HG02642 (cell line): ENCODE measurements around the gene PKP2.

Experiments used
- ATAC-seq: cut with Tn5 transposase; IDR thresholded peaks from one replicate; pipeline ENCODE4 v1.9.1; 2021; ENCODE audit warnings: mild to moderate bottlenecking; ENCODE audit not compliant: unreplicated experiment, poor library complexity

PKP2 gene

DNA sequence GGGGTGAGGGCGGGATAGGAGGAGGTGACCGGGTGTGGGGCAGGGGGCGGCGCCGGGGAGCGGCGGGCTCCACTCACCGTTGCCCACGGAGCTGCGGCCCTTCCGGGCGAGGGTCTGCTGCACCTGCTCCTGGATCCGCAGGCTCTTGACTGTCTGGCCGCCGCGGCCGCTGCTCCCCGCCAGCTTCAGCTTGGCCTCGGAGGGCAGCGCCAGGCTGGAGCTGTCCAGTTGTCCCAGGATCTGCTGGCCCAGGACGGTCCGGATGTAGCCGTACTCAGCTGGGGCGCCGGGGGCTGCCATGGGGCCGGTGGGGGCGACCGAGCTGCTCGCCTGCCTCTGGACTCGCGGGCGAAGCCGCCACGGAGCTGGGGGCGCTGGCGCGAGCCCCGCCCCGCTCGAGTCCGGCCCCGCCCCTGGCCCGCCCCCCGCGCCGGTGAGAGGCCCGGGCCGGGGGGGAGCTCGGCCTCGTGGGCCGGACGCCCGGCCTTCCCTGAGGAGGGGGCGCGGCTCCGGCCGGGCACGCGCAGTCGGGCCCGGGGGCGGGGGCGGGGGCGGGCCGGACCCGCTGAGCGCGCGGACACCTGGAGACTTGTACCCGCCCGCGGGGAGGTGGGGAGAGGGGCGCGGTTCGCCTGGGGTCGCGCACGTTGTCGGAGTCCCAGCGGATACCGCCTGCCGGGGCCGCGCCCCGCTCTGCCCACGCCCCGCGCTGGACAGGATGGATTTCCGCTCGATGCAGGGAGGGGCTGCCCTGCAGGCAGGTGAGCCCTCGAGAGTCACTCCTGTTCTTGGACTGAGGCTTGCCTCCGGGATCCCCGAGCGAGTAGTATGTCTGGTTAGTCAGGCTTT, at the start of gene PKP2:
PKP2 (minus strand) TSS at position 346 of the 849 bp plus-strand sequence; CDS start at position 300, 46 bp downstream.
- peak; percentile 71 for ATAC-seq

DNA sequence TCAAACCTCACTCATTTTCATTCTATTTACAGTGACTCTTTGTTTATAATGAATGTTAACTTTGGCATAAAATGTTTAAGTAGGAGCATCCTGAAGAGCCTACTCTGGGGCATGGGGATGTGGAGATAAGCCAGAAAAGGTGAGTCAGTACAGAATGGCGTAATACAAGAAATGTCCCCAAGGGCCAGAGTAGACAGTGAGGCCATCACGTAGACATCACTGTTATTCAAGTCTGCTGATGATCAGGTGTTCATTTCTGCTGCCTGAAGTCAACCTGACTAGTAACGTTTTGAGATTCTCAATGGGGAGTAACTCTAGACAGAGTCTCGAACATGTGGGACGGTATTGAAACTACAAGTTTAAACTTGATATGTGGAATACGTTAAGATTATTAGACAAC, 47.6 kb upstream of the PKP2 start:
- ATAC-seq, result no peak

DNA sequence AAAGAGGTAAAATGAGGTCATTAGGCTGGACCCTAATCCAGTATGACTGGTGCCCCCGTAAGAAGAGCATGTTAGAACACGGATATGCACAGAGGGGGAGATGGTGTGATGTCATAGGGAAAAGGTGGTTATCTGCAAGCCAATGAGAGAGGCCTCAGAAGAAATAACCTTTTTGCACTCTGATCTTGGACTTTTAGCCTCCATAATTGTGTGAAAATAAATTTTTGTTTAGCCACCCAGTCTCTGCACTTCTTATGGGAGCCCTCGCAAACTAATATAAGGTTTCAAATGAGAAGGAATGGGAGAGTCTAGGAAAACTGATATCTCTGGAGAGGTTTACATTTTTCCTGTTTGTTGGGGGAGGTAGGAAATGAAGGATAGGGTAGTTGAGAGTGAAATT, 43.2 kb upstream of the PKP2 start:
- ATAC-seq, result no peak

DNA sequence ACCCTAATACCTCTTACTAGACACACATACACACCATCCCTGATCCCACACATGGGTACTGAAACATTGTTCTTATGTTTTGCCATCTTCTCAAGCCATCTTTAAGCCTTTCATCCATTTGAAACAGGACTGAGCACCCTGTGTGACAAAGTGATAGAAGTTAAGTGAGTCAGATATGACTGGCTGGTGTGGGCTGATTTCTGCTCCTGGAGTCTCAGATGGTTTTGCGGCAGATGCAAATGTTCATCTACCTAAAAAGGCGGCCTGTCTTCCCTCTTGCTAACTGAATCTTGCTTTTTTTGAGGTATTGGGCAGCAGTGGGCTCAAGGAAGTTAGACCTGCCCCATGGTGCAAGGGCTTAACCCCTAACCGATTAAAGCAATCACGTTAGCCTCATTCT, 30.4 kb upstream of the PKP2 start:
- no peak for ATAC-seq

DNA sequence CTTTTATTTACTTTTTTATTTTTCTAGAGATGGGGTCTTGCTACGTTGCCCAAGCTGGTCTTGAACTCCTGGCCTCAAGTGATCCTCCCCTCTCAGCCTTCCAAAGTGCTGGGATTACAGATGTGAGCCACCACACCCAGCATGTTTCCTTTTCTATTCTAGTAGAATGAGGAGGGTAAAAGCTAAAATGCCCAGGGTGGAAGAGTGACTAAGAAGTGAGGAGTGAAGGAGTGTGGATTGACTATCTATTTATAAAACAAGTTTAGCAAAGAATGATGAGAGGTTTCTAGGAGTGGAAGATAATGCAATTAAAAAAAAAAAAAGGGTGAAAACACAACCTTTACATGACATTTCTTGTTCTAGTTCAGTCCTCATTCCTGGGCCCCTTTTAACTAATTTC, 29.8 kb upstream of the PKP2 start:
- no peak for ATAC-seq

DNA sequence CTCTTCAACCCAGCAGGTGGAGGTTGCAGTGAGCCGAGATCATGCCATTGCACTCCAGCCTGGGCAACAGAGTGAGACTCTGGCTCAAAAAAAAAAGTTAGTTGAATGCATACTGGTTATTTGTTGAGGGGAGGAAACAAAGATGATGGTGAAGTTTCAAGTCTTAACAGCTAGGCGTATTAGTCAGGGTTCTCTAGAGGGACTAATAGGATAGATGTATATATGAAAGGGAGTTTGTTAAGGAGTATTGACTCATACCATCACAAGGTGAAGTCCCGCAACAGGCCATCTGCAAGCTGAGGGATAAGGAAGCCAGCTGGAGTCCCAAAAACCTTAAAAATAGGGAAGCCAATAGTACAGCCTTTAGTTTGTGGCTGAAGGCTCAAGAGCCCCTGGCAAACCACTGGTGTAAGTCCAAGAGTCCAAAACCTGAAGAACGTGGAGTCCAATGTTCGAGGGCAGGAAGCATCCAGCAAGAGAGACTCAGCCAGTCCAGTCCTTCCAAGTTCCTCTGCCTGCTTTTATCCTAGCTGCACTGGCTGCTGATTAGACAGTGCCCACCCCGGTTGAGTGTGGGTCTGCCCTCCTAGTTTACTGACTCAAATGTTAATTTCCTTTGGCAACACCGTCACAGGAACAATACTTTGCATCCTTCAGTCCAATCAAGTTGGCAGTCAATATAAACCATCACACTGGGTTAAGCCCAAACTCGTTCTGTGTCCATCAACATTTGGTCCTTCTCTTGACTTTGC, 26.1 kb upstream of the PKP2 start:
- ATAC-seq, result no peak

DNA sequence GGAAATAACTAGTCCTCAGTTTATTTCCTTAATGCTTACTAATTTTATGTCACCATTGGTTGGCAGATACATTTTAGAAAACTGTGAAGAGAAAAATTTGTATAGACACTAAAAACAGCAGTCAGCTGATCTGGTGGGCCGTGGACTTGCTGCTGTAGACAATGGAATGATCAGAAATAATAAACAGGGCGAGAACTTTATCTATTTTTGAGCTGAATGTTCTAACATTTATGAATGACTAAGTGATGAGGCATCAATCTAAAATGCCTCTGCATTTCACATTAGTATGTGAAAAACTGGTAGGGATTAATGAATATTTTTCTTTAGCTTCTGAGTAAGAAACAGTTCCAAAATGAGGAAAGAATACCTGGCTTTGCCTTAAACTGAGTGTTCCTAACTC, 24.8 kb upstream of the PKP2 start:
- no peak for ATAC-seq

DNA sequence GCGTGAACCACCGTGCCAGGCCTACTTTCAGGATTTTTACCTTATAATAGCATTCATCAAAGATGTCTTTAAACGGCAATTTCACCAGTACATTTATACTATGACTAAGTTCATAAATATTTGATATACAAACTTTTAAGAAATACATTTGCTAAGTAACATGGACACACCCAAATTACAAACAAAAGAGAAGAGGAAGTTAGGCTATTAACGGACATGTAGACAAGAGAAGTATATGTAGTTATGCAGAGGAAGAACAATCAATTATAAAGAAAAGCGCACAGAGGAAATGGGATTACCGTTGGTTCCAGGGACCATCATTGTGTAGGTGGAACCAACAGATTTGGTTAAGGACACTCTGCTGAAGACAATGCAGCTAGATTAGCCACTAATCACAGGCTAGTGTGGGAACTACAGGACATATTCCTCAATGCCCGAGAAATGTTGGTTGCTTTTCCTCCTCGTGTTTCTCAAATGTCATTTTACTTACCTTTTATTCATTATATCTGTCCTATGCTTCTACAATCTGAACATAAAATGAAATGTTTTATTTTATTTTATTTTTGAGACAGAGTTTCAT, 24.0 kb upstream of the PKP2 start:
- no peak for ATAC-seq

DNA sequence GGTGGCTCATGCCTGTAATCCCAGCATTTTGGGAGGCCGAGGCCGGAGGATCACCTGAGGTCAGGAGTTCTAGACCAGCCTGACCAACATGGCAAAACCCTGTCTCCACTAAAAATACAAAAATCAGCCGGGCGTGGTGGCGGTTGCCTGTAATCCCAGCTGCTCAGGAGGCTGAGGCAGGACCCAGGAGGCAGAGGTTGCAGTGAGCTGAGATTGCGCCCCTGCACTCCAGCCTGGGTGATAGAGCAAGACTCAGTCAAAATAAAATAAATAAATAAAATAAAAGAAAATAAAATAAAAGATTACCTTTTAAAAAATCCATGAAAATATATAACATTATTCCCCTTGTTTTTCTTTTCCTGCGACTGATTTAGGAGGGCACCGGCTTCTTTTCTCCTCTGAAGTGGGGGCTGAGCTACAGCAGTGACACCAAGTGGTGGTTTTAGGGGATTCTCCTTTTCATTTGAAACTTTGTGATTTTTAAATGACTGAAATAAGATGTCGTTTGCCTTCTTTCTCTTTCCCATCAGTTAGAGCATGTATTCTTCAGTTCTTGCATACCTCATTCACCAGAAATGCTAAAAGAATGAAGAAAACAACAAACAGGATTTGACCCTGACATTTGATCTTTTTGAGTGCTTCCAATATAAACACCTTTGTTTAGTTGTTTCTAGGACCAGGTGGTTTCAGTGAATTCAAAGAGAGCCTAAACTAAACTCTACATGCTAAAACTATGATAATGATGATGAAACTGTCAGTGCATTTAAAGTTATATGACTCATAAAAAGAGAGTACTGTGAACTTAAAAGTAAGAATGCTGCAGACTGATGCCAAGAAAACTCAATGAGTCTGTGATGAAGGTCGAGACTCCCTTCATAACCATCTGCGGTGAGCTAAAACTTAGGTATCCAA, 22.6 kb upstream of the PKP2 start:
- ATAC-seq, result no peak

DNA sequence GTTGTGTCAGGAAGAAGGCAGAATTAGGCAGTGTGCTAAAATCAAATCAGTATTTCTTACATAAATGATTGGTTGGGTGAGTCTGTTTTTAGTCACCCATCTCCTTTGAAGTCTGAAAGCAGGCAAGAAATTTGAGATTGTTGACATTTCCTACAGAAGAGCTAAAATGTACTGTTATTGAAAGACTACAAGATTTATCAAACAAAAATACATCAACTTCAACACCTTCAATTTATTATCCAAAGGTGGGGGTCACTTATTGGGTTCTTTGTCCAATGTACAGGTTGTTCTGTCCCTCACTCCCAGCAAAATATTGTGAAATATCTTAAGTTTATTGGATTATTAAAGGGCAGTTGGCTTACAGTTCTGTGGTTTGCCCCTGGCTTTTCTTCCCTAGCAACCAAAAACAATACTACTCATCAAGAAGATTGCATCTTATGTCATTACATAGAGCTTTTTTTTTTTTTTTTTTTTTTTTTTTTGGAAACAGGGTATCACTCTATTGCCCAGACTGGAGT, 20.6 kb upstream of the PKP2 start:
- ATAC-seq, result no peak

DNA sequence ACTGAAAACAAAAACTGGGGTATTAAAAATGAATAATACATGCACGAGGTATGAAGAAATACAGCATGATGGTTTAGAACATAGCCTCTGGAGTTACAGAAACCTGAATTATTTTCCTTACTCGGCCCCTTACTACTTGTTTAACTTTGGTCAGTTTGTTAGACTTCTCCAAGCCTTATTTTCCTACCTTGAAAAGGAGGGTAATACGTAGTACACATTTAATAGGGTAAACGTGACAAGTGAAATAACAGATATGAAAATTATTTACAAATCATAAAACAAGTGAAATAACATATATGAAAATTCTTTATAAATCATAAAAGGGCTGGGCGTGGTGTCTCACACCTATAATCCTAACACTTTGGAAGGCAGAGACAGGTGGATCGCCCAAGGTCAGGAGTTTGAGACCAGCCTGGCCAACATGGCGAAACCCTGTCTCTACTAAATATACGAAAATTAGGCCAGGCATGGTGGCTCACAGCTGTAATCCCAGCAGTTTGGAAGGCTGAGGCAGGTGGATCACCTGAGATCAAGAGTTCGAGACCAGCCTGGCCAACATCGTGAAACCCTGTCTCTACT, 11.4 kb upstream of the PKP2 start:
- ATAC-seq, result no peak

DNA sequence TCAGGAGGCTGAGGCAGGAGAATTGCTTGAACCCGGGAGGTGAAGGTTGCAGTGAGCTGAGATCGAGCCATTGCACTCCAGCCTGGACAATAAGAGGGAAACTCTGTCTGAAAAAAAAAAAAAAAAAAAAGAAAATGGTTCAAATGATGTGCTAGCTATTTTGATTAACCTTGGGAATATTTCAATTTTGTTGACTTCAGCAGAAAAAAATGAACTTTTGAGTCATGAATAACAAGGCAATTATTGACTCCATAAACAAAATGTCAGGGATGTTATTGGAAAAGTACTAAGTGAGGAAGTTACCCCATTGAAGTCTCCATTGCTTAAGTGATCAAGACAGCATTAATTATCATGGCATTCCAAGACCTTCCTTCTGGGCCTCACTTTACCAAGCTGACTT, 10.6 kb upstream of the PKP2 start:
- no peak for ATAC-seq

DNA sequence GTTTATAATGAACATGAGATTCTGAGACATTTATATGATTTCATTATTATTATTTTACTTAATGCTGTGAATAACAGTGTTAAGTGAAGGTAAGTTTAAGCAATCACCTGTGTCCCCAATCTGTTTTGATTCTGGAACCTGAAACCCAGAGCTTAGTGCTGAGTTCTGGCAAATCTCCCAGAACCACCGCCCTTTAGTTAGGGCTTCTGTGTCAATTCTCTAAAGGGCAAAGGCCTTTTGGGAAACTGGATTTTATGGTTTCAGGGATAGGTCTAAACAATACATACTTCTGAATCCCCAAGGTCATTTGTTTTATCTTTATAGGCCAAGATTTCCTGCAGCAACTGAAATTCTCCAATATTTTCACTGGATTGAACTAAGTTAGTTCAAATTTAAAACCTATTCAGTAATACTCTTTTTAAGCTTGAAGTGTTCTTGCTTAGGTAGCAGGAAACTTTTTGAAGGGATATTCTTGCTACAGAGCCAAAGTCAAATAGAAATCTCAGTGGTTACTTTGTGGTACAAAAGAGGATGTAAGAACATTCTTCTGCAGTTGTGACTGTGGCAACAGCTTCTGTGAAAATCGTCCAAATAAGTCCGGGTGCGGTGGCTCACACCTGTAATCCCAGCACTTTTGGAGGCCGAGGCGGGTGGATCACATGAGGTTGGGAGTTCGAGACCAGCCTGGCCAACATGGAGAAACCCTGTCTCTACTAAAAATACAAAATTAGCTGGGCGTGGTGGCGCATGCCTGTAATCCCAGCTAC, 10.0 kb upstream of the PKP2 start:
- peak; percentile 99 for ATAC-seq

DNA sequence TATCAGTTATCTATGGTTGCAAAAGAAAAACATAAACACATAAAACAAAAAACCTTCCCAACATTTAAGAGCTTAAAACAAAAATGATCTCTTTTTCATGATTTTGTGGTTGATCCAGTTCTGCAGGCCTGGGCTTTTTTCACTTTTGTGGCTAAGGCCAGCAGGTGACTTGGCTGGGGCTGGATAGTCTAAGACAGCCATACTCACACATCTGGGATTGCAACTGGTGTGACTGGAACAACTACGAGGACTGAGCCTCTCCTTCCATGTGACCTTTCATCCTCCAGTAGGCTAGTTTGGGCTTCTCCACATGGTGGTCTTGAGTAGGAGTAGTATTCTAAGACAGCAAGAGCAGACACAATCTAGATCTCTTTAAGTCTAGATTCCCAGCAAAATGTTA, 7.2 kb upstream of the PKP2 start:
- no peak for ATAC-seq

DNA sequence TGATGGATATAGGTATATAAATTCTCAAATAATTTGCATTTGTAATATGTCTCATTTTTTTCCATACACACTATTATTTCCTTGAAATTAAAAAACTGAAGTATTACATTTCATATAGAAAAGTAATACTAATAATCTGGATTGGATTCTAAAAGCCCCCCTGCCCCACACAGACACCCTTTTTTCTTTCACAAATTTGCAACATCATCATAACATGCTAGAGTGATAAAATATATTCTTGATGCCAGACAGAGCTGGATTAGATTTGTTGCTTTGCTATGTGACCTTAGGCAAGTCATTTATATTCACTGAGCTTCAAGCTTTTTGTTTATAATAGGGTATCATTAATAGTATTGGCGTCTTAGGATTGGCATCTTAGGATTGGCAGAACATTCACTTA, 6.7 kb upstream of the PKP2 start:
- no peak for ATAC-seq

DNA sequence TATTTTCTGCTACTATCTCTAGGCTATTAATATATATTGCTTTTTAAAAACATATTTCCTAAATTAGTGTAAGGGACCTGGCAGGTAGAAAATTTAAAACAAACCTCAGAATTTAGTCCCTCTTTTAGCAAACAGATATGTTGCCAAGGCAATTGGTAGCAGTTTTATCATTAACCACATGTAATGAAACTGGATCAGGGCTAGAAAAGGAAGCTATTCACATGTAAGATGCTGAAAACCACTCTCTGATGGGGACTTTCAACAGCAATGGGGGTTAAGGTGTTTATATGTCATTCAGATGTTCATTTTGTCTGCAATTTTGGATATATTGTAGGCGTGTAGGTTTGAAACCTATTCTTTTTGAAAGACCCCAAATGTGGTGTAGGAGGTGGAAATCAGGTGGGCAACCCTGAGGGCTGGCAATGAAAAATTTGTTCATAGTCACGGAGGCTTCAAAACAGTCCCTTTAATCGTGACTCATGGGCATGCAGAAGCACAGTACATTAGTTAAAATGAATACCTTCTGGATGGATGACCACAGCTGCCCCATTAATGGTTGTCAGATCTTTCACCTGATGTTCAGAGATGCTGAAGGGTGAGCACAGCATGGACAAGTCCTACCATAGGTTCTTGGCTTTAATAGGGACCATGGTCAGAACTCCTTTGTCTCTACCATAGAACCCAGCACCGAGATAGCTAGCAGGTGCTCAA, 5.9 kb upstream of the PKP2 start:
- ATAC-seq, result no peak

DNA sequence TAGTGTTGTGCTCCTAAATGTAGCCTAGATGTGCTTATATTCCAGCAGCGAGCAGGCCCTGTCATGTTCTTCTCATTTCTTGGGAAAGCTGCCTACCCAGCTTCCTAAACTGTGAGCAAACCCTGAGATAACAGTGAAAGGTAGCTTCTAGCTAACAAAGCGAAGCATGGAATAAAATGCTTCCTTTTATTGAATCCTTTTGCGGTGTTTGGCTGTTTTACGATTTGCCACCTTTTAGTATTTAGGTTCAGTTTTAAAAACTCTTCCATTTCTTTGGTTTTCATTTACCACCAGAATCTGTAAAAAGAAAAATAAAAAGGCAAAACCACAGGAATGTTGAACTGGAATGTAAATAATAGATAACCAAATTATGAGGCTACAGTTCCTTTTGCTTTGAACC, 5.0 kb upstream of the PKP2 start:
- no peak for ATAC-seq
